ENCODE results near the gene PTPRZ1. TPM values are rescaled to one million over a fixed set of nuclear protein-coding genes. Genes with fewer than 3 reads are reported as not detected.

Gene PTPRZ1
- total and polyA plus RNA-seq, 2 of the 8 experiments (the other 6 are each of a cell fraction or from before 2014, with no cell fraction given), result 112 to 135 TPM

GRCh38 chr7:121985476-121986030, 112.6 kb downstream of the PTPRZ1 start (continued):
- no peak for TF ChIP-seq POLR2A (IDR thresholded peaks at IDR 0.05; ENCODE audit: control extremely low read depth in 1 of 2, low read depth in 2 of 2, low read length in 2 of 2)
- no peak for TF ChIP-seq BCL11A (IDR thresholded peaks at IDR 0.05; ENCODE audit: low read depth in 2 of 2, low read length in 2 of 2)
- no peak for TF ChIP-seq CREB1 (IDR thresholded peaks at IDR 0.05)

Data from H1 (cell line).